ENCODE data around the gene RNLS.

DNA sequence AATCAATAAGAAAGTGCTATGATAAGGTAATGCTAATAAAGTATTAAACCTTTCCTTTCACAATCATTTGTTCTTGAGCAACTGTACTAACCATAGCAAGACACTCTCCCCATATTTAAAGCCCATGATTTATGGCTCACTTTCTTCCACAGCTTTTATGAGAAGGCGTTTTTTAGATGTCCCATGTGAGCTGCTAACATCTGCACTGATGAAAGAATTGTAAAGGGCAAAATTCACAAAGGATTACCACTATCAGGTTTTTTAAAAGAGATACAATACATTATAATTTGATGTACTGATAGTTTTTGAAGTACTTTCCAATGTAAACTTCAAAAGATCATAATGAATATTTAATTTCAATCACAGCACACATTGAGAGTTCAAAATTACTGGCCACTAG, 75.7 kb downstream of the RNLS start:
- TF ChIP-seq, protein P1, sequence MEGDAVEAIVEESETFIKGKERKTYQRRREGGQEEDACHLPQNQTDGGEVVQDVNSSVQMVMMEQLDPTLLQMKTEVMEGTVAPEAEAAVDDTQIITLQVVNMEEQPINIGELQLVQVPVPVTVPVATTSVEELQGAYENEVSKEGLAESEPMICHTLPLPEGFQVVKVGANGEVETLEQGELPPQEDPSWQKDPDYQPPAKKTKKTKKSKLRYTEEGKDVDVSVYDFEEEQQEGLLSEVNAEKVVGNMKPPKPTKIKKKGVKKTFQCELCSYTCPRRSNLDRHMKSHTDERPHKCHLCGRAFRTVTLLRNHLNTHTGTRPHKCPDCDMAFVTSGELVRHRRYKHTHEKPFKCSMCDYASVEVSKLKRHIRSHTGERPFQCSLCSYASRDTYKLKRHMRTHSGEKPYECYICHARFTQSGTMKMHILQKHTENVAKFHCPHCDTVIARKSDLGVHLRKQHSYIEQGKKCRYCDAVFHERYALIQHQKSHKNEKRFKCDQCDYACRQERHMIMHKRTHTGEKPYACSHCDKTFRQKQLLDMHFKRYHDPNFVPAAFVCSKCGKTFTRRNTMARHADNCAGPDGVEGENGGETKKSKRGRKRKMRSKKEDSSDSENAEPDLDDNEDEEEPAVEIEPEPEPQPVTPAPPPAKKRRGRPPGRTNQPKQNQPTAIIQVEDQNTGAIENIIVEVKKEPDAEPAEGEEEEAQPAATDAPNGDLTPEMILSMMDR (IDR thresholded peaks at IDR 0.05; ENCODE audit: low read length) = no peak
- no peak for TF ChIP-seq EZH2 (IDR thresholded peaks at IDR 0.05; ENCODE audit: borderline replicate concordance, low read length)

All from OCI-LY1 (cell line).